Neural crest cell (in vitro differentiated cells): ENCODE measurements around the gene MKRN2. TPM values are rescaled to one million over a fixed set of nuclear protein-coding genes. Genes with fewer than 3 reads are reported as not detected.

Experiments
- DNase-seq: peaks from one replicate; pipeline ENCODE4 v3.0.0; 2021; ENCODE audit warnings: low read depth, mixed read lengths, low spot score
- H3K27ac Mint-ChIP-seq: one replicate; pipeline ENCODE4 v1.8.0; 2021; ENCODE audit warnings: mild to moderate bottlenecking, mixed read lengths; ENCODE audit not compliant: unreplicated experiment
- H3K27me3 Mint-ChIP-seq: 2 replicates; pipeline ENCODE4 v1.8.0; 2021; ENCODE audit warnings: low read depth, mild to moderate bottlenecking, mixed read lengths
- H3K36me3 Mint-ChIP-seq: 2 replicates; pipeline ENCODE4 v1.8.0; 2021; ENCODE audit warnings: low read depth, mild to moderate bottlenecking, mixed read lengths
- H3K4me1 Mint-ChIP-seq: 2 replicates; pipeline ENCODE4 v1.8.0; 2021; ENCODE audit warnings: mixed read lengths
- H3K4me3 Mint-ChIP-seq: one replicate; pipeline ENCODE4 v1.8.0; 2021; ENCODE audit warnings: mild to moderate bottlenecking, mixed read lengths
- H3K9me3 Mint-ChIP-seq: 2 replicates; pipeline ENCODE4 v1.8.0; 2021; ENCODE audit warnings: mixed read lengths
- total RNA-seq: library from RNA; stranded (reverse); gene quantifications from 2 replicates; pipeline ENCODE4 v1.2.1, GENCODE V29; 2021
- TF ChIP-seq, protein P1 (sequence below): fragments of 200-600 bp; sonication (generic); conservative IDR thresholded peaks from 2 replicates; pipeline ENCODE4 v1.5.0; 2021; ENCODE audit warnings: antibody characterized with exemption, mild to moderate bottlenecking

Gene MKRN2
- total RNA-seq, 1 donor from 2014 or later = 25.8 TPM

DNA sequence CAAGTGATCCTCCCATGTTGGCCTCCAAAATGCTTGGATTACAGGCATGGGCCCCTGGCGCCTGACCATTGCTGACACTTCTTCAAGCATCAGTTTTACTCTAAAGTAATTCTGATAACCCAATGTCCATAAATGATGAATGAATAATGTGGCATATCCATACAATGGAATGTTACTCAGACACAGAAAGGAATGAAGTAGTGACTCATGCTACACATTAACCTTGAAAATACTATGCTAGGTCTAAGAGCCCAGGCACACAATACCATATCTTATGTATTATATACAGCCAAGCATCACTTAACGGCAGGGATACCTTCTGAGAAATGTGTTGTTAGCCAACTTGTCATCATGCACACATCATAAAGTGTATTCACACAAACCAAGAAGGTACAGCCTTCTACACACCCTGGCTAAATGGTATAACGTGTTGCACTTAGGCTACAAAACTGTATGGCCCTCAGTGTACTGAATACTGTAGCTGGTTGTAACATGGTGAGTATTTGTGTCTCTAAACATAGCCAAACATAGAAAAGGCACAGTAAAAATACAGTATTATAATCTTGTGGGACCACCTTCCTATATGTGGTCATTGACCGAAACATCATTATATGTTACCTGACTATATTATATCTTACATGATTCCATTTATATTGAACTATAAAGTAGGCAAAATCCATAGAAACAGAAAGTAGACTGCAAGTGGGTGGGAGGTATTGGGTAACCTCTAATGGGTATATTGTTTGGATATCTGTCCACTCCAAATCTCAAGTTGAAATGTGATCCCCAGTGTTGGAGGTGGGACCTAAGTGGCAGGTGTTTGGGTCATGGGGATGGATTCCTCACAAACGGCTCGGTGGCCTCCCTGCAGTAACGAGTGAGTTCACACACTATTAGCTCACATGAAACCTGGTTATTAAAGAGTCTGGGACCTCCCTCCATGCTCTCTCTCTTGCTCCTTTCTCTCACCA lies 31.4 kb downstream of the MKRN2 start:
- DNase-seq = no peak
- H3K4me1 Mint-ChIP-seq = peaks cover 31% of the 10 kb centered on the region
- no peak overlapping the region for H3K27ac Mint-ChIP-seq
- H3K9me3 Mint-ChIP-seq = no peaks in the 10 kb centered on the region
- H3K27me3 Mint-ChIP-seq = no peaks in the 10 kb centered on the region
- peaks cover 36% of the 10 kb centered on the region for H3K36me3 Mint-ChIP-seq
- TF ChIP-seq, protein P1, sequence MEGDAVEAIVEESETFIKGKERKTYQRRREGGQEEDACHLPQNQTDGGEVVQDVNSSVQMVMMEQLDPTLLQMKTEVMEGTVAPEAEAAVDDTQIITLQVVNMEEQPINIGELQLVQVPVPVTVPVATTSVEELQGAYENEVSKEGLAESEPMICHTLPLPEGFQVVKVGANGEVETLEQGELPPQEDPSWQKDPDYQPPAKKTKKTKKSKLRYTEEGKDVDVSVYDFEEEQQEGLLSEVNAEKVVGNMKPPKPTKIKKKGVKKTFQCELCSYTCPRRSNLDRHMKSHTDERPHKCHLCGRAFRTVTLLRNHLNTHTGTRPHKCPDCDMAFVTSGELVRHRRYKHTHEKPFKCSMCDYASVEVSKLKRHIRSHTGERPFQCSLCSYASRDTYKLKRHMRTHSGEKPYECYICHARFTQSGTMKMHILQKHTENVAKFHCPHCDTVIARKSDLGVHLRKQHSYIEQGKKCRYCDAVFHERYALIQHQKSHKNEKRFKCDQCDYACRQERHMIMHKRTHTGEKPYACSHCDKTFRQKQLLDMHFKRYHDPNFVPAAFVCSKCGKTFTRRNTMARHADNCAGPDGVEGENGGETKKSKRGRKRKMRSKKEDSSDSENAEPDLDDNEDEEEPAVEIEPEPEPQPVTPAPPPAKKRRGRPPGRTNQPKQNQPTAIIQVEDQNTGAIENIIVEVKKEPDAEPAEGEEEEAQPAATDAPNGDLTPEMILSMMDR = no peak
- peak overlapping the region; percentile 5 for H3K4me3 Mint-ChIP-seq

DNA sequence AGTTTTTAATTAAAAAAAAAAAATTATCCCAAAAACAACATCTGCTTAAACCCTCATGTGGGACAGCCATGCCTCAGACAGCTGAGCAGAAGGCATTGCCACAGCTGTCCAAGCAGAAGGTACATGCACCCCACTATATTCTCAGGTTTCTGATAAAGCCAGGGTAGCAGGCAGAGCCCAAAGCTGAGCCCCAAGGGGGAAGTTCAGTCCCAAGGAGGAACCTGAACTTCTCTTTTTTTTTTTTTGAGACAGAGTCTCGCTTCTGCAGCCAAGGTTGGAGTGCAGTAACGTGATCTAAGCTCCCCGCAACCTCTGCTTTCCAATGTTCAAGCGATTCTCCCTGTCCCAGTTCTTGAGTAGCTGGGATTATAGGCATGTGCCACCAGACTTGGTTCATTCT lies 33.2 kb downstream of the MKRN2 start:
- Mint-ChIP-seq H3K9me3 (no peaks in the 10 kb centered on the region), H3K4me3 (no peak overlapping the region), H3K27ac (no peak overlapping the region), H3K36me3 (peaks cover 37% of the 10 kb centered on the region), H3K4me1 (peaks cover 15% of the 10 kb centered on the region), H3K27me3 (no peaks in the 10 kb centered on the region)
- TF ChIP-seq, protein P1 = no peak
- DNase-seq = no peak

DNA sequence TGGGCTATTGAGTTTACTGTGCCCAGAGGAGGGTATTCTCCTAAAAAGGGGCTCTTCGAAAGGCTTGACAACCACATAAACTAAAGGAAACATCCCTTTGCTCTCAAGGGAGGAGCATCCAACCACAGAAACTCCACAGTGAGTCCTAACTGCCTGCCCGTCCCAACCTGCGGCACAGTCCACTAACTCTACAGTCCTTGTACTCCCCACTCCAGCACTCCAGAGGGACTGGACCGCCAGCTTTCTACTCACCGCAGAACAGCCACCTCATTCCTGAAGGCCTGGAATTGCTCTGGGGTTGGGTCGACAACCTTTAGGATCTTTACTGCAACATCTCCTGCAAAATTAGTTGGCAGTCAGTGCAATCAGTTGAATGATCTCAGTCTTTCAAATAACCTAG lies 34.6 kb downstream of the MKRN2 start:
- Mint-ChIP-seq H3K27me3 (no peaks in the 10 kb centered on the region), H3K4me3 (no peak overlapping the region), H3K27ac (no peak overlapping the region), H3K36me3 (peaks cover 41% of the 10 kb centered on the region), H3K9me3 (no peaks in the 10 kb centered on the region), H3K4me1 (peaks cover 4% of the 10 kb centered on the region)
- TF ChIP-seq, protein P1 = no peak
- no peak for DNase-seq

GRCh38 chr3:12591997-12592715 lies 35.3 kb downstream of the MKRN2 start:
- H3K4me1 Mint-ChIP-seq = peaks cover 2% of the 10 kb centered on the region
- no peak overlapping the region for H3K4me3 Mint-ChIP-seq
- DNase-seq = no peak
- H3K27ac Mint-ChIP-seq = no peak overlapping the region
- TF ChIP-seq, protein P1 = no peak
- H3K27me3 Mint-ChIP-seq = no peaks in the 10 kb centered on the region
- H3K9me3 Mint-ChIP-seq = no peaks in the 10 kb centered on the region
- peaks cover 40% of the 10 kb centered on the region for H3K36me3 Mint-ChIP-seq

- no peak overlapping the region for H3K4me3 Mint-ChIP-seq
- no peaks in the 10 kb centered on the region for H3K9me3 Mint-ChIP-seq
- TF ChIP-seq, protein P1 = no peak
- peak overlapping the region; percentile 88 for H3K27ac Mint-ChIP-seq
- H3K27me3 Mint-ChIP-seq = no peaks in the 10 kb centered on the region
- no peak for DNase-seq
- peaks cover 41% of the 10 kb centered on the region for H3K36me3 Mint-ChIP-seq
- no peaks in the 10 kb centered on the region for H3K4me1 Mint-ChIP-seq
Observed at GRCh38 chr3:12593473-12593872, 36.6 kb downstream of the MKRN2 start.
